Brain microvascular endothelial cell (primary cell): ENCODE measurements around the gene KLHL3.
A peak's percentile ranks its signal among the peaks of the same experiment; 100 is the strongest.

Experiments used
- DNase-seq: peaks from one replicate; pipeline ENCODE4 v3.0.0-alpha.2; 2020
- H3K27ac ChIP-seq: fragments of 250-450 bp; sonication (Bioruptor Pico); 2 replicates; pipeline ENCODE4 v1.5.1; 2020; ENCODE audit warnings: mild to moderate bottlenecking, moderate library complexity
- H3K27me3 ChIP-seq: fragments of 250-450 bp; sonication (Bioruptor Pico); replicated peaks from 2 replicates; pipeline ENCODE4 v1.5.1; 2020; ENCODE audit warnings: mild to moderate bottlenecking
- H3K36me3 ChIP-seq: fragments of 250-450 bp; sonication (Bioruptor Pico); replicated peaks from 2 replicates; pipeline ENCODE4 v1.5.1; 2020; ENCODE audit warnings: mild to moderate bottlenecking
- H3K4me3 ChIP-seq: 2 replicates; pipeline ENCODE4 v1.5.1; 2011; ENCODE audit warnings: low read depth, mild to moderate bottlenecking, control low read depth, low read length, moderate library complexity
- in situ Hi-C: cut with HindIII; loops from 2 replicates; pipeline ENCODE4 v1.10.0; 2017; ENCODE audit warnings: low sequenced_read_pairs, low pct_ligation_motif_present
- TF ChIP-seq, protein P1 (sequence below): IDR thresholded peaks from 2 replicates; pipeline ENCODE4 v1.5.1; 2011; ENCODE audit warnings: low read depth, mild to moderate bottlenecking, moderate library complexity, low read length, control low read depth, inconsistent platforms; ENCODE audit errors: missing control alignments

Gene KLHL3

DNA sequence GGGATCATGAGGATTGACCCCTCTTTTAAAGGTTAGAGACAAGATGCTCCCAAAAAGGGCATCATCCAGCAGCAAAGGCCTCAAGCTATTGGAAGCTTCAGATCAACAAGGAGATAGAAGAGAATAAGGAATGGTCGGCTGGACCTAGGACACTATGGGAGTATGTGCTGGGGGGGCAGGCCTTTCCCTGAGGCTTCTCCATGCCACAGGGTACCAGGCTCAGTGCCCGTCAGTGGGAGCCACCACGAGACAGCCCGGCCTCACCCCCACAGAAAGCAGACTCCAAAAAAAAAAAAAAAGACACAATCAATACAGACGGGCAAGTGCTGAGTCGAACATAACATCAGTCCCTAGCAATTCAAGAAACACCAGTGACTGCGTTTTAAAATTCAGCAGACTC, 117.4 kb downstream of the KLHL3 start:
- no peaks in the 10 kb centered on the region for H3K36me3 ChIP-seq
- no peak overlapping the region for H3K27ac ChIP-seq
- in situ Hi-C loops, result no loop called here
- no peaks in the 10 kb centered on the region for H3K27me3 ChIP-seq
- TF ChIP-seq, protein P1, sequence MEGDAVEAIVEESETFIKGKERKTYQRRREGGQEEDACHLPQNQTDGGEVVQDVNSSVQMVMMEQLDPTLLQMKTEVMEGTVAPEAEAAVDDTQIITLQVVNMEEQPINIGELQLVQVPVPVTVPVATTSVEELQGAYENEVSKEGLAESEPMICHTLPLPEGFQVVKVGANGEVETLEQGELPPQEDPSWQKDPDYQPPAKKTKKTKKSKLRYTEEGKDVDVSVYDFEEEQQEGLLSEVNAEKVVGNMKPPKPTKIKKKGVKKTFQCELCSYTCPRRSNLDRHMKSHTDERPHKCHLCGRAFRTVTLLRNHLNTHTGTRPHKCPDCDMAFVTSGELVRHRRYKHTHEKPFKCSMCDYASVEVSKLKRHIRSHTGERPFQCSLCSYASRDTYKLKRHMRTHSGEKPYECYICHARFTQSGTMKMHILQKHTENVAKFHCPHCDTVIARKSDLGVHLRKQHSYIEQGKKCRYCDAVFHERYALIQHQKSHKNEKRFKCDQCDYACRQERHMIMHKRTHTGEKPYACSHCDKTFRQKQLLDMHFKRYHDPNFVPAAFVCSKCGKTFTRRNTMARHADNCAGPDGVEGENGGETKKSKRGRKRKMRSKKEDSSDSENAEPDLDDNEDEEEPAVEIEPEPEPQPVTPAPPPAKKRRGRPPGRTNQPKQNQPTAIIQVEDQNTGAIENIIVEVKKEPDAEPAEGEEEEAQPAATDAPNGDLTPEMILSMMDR, result no peak
- no peak overlapping the region for H3K4me3 ChIP-seq
- no peak for DNase-seq

DNA sequence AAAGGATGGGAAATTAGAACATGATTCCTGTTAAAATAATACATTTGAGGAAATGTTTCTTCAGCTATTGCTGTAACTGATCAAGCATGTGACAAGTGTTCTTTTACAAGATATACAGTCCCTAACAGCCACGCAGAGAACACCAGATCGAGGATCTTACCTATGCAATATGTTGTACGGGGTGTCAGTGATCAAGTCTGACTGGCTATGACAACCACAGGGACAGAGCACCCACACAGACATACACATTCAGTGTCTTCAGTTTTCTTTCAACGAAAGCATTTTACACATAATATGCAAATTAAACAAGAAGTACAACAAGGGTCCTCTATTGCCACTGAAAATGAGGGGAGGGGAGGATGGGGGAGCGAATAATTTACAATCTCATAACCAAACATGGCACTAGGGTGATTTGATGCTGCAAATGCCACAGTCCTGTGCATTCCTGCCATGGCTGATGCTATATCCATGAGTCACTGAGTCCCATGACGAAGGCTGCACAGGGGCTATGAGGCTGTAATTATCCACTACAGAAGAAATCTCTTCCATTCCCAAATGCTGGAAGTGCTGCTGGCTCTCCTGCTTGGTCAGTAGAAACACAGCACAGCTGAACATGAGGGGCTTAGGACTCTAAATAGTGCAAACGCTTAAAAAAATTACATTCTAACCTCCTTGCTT, 118.2 kb downstream of the KLHL3 start:
- Histone ChIP-seq H3K27ac (no peak overlapping the region), H3K4me3 (no peak overlapping the region), H3K36me3 (no peaks in the 10 kb centered on the region), H3K27me3 (no peaks in the 10 kb centered on the region)
- TF ChIP-seq, protein P1, result no peak
- DNase-seq, result peak; percentile 64
- in situ Hi-C loops, result no loop called here

DNA sequence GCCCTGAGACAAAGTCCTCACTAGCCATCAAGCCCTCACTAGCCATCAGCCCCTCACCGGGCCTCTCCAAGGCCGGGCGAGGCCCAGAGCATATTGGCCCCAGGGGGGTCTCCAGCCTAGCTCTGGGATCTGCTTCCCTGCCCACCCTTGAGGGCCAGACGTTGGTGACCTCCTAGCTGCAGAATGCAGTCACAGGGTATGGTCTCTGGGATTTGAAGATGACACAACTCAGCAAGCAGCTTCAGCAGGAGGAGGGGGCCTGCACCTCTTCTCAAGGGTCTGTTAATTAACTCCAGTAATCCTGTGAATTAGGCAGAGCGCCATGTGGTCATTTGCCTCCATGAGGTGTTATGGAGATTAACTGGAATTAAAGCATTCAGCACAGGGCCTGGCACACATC, 119.8 kb downstream of the KLHL3 start:
- DNase-seq, result no peak
- in situ Hi-C loops, result no loop called here
- TF ChIP-seq, protein P1, result no peak
- Histone ChIP-seq H3K4me3 (no peak overlapping the region), H3K27ac (no peak overlapping the region), H3K27me3 (no peaks in the 10 kb centered on the region), H3K36me3 (no peaks in the 10 kb centered on the region)

DNA sequence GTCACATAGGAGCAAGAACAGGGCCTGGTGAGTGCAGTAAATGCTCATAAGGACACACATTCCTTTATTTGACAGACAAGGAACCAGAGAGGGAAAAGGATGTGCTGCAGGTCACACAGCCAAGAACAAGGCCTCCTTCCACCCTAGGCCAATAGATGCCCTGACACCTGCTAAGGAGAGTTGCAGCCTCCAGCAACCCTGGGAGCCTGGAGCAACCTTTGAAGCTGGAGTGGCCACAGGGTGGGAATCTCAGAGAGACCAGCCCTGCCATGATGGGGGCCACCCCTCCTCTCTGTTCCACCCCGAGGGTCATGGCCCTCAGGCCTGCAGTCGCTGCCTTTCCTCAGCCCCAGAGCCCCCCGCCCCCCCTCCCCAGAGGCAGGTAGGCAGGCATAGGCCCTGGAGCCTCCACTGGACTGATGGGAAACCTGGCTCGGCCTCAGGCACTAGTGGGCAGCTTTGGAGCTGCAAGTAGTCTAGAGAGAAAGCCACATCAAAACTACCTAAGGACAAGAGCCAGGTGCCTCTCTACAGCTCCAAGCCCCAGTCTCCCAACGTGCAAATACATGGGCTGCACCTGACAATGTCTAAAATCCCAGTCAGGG, 120.6 kb downstream of the KLHL3 start:
- TF ChIP-seq, protein P1, result no peak

DNA sequence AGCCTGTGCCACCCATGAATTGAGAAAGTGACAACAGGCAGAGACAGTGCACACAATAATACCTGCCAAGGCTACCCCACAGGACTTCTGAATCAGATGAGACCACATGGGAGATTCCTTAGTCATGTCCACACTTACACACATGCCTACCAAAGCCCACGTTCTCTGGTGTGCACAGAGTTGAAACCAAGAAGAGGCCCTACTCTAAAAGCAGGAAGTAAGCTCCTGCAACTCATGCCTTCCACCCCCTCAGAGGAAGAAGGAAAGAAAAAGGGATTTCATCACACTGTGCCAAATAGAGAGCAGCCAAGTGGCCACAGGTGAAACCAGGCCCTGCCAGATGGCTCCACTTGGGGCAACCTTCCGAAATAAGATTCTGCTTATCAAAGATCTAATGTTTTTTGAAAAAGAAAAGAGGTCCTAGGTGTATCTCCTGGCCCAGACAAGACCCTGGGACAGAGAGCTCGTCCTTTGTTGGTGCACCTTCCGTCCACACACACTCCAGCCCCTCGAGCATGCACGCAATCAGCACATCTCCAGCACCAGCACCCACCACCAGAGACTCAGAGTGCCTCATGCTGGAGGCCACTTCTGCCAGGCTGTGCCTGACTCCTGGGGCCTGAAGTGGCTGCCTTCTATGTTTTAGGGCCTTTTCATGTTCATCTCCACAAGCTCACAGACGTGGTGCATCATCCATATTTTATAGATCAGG, 122.2 kb downstream of the KLHL3 start:
- in situ Hi-C loops, result no loop called here
- no peak for DNase-seq
- no peaks in the 10 kb centered on the region for H3K27me3 ChIP-seq
- TF ChIP-seq, protein P1, result no peak
- H3K4me3 ChIP-seq, result no peak overlapping the region
- no peak overlapping the region for H3K27ac ChIP-seq
- no peaks in the 10 kb centered on the region for H3K36me3 ChIP-seq

More for the DNA sequence above, 120.6 kb downstream of the KLHL3 start:
- Histone ChIP-seq H3K27me3 (no peaks in the 10 kb centered on the region), H3K4me3 (no peak overlapping the region), H3K27ac (no peak overlapping the region), H3K36me3 (no peaks in the 10 kb centered on the region)
- in situ Hi-C loops, result no loop called here
- DNase-seq, result no peak
